KBM-7 (cell line): Measurements from ENCODE around the gene PODN.
A peak's percentile ranks its signal among the peaks of the same experiment; 100 is the strongest.

Experiments
- DNase-seq: peaks from one replicate; pipeline ENCODE4 v3.0.0-alpha.2; 2015
- in situ Hi-C: fragments of 300-500 bp; cut with MboI; formaldehyde crosslinking; loops from 2 replicates; pipeline ENCODE4 v1.14.3; 2020; ENCODE audit warnings: low sequenced_read_pairs, low pct_unique_long_range_greater_than_20kb, mixed read lengths

PODN gene, protein sequence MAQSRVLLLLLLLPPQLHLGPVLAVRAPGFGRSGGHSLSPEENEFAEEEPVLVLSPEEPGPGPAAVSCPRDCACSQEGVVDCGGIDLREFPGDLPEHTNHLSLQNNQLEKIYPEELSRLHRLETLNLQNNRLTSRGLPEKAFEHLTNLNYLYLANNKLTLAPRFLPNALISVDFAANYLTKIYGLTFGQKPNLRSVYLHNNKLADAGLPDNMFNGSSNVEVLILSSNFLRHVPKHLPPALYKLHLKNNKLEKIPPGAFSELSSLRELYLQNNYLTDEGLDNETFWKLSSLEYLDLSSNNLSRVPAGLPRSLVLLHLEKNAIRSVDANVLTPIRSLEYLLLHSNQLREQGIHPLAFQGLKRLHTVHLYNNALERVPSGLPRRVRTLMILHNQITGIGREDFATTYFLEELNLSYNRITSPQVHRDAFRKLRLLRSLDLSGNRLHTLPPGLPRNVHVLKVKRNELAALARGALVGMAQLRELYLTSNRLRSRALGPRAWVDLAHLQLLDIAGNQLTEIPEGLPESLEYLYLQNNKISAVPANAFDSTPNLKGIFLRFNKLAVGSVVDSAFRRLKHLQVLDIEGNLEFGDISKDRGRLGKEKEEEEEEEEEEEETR

DNA sequence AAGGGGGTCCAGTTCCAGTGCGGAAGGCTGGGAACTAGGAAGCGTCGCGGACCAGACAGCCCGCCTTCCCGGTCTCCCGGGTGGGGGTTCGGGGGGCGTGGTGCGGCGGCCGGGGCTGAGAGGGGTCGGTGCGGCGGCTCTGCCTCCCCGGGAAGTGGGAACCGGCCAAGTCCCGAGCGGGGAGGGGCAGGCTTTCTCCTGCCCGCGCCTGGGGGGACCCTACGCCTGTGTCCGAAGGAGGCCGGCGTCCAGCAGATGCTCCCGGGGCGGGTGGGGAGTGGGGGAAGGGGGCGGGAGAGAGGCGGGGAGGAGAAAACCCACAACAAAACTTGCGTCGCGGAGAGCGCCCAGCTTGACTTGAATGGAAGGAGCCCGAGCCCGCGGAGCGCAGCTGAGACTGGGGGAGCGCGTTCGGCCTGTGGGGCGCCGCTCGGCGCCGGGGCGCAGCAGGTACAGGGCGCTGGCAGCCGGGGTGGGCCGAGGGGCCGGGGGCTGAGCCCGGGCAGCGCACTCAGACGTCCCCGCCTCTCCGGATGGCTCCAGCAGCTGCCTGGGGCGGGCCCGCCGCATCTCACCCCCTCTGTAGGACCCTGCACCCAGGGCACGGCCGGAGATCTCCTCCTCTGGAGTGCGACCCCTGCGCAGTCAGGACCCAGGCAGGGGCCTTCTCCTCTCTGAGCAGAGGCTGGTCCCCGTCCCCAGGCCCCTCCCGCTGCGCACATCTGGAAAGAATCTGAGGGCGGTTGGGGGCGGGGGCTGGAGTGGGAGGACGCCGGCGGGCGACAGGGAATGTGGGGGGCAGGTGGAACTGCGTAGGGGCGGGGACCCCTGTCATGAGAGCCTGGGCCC is at the start of gene PODN:
TSS of gene PODN (plus strand) at position 355 of the 849 bp plus-strand sequence. CDS start 7,643 bp downstream, outside the sequence.
- DNase-seq = peak; percentile 8
- in situ Hi-C loops = no loop called here

DNA sequence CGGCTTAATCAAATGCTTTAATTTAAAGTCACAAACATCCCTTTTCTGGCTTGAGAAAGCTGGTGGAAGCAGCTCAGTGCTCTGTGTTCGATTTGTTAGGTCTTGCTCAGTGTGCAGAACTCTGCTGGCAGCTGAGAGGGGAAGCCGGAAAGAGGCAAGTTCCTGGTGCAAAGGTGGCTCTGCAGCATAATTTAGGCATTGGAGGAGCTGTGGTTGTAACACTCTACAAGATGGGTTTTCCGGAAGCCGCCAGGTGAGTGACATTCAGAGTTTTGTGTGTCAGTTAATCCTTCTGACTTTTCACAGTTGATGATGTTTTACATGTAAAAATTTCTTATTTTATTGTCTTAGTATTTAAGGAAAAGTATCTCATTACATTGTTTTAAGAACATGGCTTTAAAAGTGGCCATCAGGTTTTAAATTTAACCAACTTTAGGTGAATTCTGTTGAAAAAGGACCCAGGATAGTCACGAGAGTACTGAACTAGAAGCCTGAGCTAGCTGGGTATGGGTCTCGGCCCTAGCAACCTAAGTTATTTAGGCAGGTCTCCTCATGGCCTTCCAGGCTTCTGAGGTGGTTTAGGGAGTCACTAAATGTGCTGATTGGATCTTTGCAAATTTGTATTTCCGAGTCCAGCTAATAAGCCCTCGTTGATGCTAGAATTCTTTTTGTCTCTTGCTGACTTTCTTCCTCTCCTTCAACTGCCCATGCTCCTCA is 47.1 kb upstream of the PODN start:
- peak; percentile 89 for DNase-seq
- in situ Hi-C loops = no loop called here

DNA sequence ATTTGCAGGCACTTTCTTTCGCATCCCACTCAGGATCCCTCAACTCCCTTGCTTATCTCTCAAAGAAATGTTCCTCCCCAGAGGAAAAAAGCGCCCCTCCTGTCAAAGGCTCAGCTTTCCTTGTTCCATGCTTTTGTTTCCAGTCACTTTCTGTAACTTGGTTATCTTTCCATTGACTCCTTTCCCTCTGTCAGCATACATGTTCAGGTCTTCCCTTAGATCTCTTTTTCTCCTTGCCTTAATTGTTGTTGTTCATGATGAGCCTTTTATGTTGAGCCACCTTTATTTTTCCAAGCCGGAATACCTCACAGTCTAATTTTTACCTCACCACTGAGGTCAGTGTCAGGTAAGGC is 46.5 kb upstream of the PODN start:
- in situ Hi-C loops = no loop called here
- DNase-seq = peak; percentile 11

DNA sequence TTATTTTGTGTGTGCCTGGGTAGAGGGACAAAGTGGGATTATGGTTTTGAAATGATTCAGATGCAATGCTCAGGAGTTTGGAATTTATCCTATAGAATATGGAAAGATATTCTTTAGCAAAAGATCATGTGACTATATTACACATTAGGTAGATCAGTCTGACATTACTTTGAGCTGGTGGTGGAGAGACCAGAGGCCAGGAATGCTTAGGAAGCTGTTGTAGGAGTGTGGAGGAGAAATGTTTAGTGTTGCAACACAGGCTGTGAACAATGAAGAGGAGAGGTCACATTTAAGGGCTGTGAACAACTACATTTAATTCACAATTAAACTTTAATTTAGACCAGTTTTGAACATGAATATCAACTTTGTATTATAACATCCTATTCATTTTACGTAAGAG is 45.3 kb upstream of the PODN start:
- in situ Hi-C loops = no loop called here
- DNase-seq = no peak

DNA sequence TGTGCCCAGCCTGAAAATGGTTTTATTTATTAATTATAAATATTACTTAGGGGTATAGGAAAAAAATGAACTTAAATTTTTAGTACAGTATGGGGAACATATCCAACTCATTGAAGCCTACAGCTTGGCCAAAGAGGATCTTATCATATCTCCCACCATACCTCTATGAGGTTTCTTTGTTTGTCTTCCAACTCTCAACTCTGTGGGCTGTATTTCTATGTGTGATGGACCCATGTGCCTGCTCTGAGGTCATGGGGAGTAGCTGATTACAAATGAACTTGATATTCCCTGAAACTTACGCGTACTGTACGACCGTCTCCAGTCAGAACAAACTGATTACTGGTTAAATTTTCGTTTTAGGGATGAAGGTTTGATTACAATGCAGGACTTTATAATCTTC is 41.4 kb upstream of the PODN start:
- in situ Hi-C loops = no loop called here
- no peak for DNase-seq

DNA sequence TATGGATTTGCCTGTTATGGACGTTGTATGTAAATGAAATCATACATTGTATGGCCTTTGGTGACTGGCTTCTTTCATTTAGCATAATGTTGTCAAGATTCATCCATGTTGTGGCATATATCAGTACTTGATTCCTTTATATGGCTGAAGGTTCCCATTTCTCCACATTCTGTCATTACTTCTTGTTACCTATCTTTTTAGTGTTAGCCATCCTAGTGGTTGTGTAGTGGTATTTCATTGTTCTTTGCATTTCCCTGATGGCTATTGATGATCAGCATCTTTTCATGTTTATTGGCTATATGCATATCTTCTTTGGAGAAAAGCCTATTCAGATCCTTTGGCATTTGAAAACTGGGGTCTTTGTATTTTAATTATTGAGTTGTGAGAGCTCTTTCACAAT is 39.8 kb upstream of the PODN start:
- DNase-seq = no peak
- in situ Hi-C loops = no loop called here

DNA sequence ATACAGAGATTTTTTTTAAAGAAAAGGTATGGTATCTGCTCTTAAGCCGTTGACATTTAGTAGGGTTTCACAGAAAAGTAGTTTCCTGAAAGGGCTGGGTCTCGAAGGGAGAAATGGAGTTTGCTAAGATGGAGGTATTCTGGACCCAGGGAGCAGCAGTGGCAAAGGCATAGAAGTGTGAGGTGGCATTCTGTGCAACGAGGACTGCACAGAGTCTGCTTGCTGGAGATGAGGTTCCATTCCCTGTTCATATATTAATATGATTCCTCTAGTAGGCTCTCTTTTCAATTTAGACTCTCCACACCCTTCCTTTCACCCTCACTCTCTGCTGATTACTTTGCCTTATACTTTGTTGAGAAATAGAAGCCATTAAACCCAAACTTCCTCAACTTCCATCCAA is 38.5 kb upstream of the PODN start:
- no peak for DNase-seq
- in situ Hi-C loops = no loop called here

DNA sequence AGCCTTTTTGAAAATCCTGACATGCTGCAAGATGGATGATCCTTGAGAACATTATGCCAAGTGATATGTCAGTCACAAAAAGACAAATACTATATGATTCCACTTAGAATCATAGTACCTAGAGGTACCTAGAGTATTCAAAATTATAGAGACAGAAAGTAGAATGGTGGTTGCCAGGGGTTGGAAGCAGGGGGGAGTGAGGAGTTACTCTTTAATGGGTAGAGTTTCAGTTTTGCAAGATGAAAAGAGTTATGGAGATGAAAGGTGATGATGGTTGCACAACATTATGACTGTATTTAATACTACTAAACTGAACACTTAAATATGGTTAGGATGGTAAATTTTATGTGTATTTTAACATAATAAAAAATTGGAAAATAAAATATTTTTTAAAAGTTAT is 37.9 kb upstream of the PODN start:
- DNase-seq = no peak
- in situ Hi-C loops = no loop called here

DNA sequence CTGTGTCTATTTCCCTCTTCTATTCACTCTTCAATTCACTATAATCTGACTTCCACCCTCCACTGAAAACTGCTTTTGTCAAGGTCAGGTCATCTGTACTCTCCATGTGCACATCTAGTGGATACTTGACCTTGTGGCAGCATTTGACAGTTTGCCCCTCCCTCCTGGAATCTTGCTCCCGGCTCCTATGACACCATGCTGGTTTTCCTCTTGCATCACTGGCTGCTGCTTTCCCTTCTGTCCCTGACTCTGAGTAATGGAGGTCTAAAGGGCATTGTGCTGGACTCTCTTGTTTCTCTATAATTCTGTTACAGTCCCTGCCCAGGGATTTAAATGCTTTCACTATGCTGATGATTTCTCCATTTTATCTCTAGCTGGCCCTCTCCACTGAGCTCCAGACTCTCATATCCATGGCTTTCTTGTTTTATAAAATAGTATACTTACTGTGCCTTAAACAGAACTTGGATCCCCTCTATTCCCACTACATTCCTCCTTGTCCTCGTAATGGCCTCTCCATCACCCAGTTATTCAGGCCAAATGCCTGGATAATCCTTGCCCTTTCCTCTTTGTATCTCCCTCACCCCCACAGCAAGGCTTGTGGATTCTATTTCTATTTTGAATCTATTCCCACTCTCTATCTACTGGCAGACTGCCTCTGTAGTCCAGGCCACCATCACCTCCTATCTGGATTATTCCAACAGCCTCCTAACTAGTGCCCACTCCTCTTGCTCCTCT is 36.8 kb upstream of the PODN start:
- DNase-seq = no peak
- in situ Hi-C loops = no loop called here

DNA sequence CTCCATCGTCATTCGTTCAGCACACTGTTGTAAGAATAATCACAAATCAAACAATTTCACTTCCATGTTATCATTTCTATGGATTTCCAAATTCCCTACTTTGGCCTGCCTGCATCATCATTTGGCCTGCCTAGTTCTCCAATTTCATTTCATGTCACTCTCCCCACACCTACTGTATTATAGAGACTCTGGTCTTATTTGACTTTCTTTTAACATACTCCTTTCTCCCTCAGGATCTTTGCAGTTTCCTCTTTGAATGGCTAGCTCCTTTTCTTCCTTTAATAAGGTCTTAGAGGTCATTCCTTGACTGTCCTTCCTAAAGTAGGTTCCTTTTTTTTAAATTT is 36.3 kb upstream of the PODN start:
- in situ Hi-C loops = no loop called here
- DNase-seq = no peak

DNA sequence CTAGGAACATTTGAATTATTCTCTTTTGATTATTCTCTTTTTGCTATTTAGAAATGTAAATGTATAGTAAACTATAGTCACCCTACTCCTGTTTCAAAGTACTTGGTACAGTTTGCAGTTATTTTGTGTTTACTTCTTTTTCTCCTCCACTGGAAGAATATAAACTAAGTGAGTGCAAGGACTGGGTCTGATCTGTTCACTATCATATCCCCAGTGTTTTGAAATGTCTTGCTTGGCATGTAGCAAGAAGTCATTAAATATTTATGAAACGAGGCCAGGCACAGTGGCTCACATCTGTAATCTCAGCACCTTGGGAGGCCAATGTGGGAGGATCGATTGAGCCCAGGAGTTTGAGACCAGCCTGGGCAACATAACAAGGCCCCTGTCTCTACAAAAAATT is 35.8 kb upstream of the PODN start:
- no peak for DNase-seq
- in situ Hi-C loops = no loop called here

DNA sequence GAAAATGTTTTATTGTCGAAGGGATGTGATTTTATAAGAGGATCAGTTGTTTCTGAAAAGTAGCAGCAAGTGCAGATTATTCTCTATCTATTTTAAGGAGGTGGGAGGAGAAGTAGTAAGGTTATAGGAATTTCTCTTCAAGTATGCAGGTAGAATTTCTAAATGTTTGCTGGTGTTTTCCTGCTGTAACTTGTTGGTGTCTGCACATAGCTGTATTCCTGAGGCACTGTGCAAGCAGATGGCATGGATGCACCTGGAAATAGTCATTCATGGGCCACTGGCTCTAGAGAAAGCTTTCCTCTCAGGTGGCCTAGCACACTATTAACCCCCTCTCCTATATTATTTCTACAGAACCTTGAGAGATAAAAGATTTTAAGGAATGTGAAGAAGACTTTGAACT is 30.3 kb upstream of the PODN start:
- DNase-seq = no peak
- in situ Hi-C loops = no loop called here

DNA sequence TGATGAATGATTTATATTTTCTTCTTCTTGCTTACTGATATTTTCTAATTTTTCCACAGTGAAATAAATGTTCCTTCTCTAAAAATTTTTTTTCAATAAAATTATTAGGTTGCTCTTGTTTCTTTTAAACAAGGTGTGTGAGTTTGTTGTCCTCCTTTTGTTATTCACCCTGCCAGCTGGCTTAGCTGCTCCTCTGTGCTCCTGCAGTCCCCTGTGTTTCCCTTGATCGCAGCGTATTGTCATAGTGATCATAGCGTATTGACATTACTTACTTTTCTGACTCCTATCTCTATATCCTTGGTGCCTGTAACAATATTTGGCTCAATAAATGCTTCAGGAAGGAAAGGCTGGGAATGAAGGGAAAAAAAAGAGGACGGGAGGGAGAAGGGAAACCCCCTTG is 24.9 kb upstream of the PODN start:
- DNase-seq = no peak
- in situ Hi-C loops = no loop called here

DNA sequence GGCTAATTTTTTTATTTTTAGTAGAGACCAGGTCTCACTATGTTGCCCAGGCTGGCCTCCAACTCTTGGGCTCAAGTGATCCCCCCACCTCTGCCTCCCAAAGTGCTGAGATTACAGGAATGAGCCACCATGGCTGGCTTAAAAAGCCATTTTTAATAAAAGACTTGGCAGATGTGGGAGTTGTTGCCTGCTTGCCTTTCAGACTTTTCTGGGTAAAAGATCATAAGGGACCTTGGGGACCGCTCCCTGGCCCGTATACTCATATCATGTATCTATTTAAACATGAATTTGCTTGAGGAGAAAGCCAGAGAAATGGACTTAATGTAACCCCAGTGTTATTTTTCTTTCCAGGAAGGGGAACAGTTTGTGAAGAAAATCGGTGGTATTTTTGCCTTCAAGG is 23.4 kb upstream of the PODN start:
- in situ Hi-C loops = no loop called here

DNA sequence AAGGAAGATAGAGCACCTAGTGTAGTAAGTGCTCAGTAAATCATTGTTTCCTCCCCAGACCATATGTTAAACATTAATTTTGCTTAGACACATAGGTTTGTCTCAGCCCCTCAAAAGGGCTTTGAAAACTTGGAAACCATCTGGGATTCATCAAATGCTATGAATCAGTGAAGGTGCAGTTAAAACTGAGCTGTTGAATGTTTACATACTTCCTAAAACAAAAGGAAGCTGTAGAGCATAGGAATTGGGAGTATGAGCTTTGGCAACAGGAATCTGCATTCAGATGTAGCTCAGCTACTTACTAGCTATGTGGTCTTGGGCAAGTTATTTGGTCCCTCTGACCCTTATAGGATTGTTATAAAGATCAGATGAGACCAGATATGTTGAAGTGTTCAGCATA is 18.7 kb upstream of the PODN start:
- DNase-seq = no peak
- in situ Hi-C loops = no loop called here

More for the DNA sequence above, 23.4 kb upstream of the PODN start:
- no peak for DNase-seq

DNA sequence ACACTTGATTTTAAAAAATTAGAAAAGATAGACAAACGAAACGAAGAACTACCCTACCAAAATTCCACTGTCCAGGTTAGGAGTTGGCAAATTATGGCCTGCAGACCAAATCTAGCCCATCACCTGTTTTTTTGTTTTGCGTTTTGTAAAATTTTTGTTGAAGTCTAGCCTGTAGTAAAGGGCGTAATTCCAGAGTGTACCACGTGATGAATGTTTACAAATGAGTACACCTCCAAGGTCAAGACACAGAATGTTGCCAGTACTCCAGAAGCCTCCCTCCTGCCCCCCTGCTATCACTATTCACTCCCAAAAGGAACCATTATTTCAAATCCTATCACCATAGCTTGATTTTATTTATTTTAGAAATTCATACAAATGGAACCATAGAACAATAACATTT is 17.1 kb upstream of the PODN start:
- no peak for DNase-seq
- in situ Hi-C loops = no loop called here

DNA sequence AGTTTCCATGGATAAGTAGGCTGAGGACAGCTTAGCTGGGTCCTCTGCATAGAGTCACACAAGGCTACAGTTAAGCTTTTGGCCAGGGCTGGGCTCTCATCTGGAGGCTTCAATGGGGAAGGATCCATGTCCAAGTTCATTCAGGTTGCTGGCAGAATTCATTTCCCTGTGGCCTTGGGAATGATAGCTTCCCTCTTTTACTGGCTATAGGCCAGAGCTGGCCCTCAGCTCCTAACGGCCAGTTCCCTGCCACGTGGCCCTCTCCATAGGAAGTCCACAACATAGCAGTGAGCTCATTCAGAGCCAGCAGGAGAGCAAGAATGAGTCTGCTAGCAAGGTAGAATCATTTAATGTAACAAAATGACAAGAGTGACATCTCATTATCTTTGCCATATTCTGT is 15.1 kb upstream of the PODN start:
- DNase-seq = no peak
- in situ Hi-C loops = no loop called here

DNA sequence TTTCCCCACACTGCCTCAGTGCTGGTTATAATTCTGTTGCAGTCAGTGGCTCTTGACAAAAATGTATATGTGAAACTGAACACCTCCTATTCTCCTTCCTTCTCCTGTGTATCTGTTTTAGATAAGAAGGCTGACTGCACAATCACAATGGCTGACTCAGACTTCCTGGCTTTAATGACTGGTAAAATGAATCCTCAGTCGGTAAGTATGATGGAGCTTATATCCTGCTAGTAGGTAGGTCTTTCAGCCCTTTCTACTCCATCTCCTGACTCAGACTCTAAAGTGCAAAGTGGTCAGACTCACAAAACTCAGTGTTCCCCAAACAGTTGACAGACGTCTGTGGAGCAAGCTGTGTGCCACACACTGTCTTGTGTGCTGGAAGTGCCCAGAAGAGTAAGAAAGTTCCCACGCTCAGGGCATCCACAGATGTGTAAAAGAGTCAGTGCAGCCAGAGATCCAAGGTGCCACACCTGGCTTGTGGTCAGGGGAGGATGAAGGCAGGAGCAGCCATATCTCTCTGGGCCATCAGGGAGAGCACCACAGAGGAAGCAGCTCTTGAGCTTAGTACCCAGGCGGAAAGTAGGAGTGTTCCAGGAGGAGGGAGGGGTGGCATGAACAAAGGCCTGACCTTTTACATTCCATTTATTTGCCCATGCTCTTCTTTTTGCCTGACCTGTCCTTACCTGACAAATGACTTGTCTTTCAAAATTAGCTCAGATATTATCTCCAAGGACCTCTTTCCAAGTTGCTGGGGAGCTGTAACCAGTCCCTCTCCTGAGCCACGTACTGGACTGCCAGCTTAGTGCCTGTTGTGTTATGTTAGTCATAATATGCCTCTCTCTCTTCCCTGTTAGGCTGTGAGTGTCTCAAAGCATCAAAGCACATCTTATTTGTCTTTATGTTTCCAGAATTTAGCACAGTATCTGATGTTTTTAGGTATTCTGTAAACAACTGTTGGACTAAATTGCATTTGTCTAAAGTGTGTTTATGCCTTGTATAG is 14.0 kb upstream of the PODN start:
- peak; percentile 9 for DNase-seq
- in situ Hi-C loops = no loop called here
